BJ (cell line): ENCODE data around the gene LYST. TPM values are rescaled to one million over a fixed set of nuclear protein-coding genes. Genes with fewer than 3 reads are reported as not detected.

ENCODE experiments used
- CTCF ChIA-PET: fragments of 350-600 bp; formaldehyde crosslinking; extraction: SDS; loops from one replicate; lab custom pipeline; 2021; ENCODE audit warnings: antibody characterized with exemption, inconsistent platforms; lab: Yijun Ruan, JAX
- POLR2A ChIA-PET: fragments of 300-600 bp; sonication (Branson Sonifier 250); formaldehyde crosslinking; extraction: SDS; loops from one replicate; lab custom pipeline; 2021; ENCODE audit warnings: antibody characterized with exemption; lab: Charles Lee
- DNase-seq: peaks from one replicate; pipeline ENCODE4 v3.0.0-alpha.2; 2011; ENCODE audit warnings: low read depth
- H3K27me3 ChIP-seq: 2 replicates; pipeline ENCODE4 v1.6.0; 2011; ENCODE audit warnings: low read length; ENCODE audit not compliant: control insufficient read depth, insufficient read depth
- H3K36me3 ChIP-seq: 2 replicates; pipeline ENCODE4 v1.5.1; 2011; ENCODE audit warnings: low read length; ENCODE audit not compliant: control insufficient read depth, insufficient read depth
- H3K4me3 ChIP-seq: 2 replicates; pipeline ENCODE4 v1.5.1; 2011; ENCODE audit warnings: low read depth, mild to moderate bottlenecking, control low read depth, low read length
- CTCF ChIP-seq: IDR thresholded peaks from 2 replicates; pipeline ENCODE4 v1.5.1; 2011; ENCODE audit warnings: low read depth, mild to moderate bottlenecking, control low read depth, inconsistent platforms, low read length, moderate library complexity; ENCODE audit not compliant: insufficient read depth
- polyA plus RNA-seq: library from polyadenylated mRNA; depleted of rRNA; stranded (reverse); fragments of >200 nt; gene quantifications from 2 replicates; pipeline ENCODE4 v1.2.3, GENCODE V29; 2011

LYST gene
- polyA plus RNA-seq, 1 experiment = 7.2 TPM

- CTCF ChIA-PET = no interaction called here
- Histone ChIP-seq H3K4me3 (no peak overlapping the region), H3K36me3 (peaks cover 2% of the 10 kb centered on the region), H3K27me3 (no peaks in the 10 kb centered on the region)
- no peak for DNase-seq
- POLR2A ChIA-PET = no interaction called here
- TF ChIP-seq CTCF = no peak
Observed at GRCh38 chr1:235670157-235670776, 196.4 kb downstream of the LYST start.

GRCh38 chr1:235669277-235669676 is 197.4 kb downstream of the LYST start:
- no peak for DNase-seq
- H3K4me3 ChIP-seq = no peak overlapping the region
- no peak for TF ChIP-seq CTCF
- CTCF ChIA-PET = no interaction called here
- no peaks in the 10 kb centered on the region for H3K27me3 ChIP-seq
- POLR2A ChIA-PET = no interaction called here
- peaks cover 2% of the 10 kb centered on the region for H3K36me3 ChIP-seq

GRCh38 chr1:235663628-235664027 is 203.1 kb downstream of the LYST start:
- H3K4me3 ChIP-seq = no peak overlapping the region
- H3K36me3 ChIP-seq = no peaks in the 10 kb centered on the region
- TF ChIP-seq CTCF = no peak
- ChIA-PET POLR2A (no interaction called here), CTCF (no interaction called here)
- no peak for DNase-seq
- H3K27me3 ChIP-seq = no peaks in the 10 kb centered on the region

- no peaks in the 10 kb centered on the region for H3K27me3 ChIP-seq
- no peak overlapping the region for H3K4me3 ChIP-seq
- no peak for DNase-seq
- ChIA-PET CTCF (no interaction called here), POLR2A (no interaction called here)
- TF ChIP-seq CTCF = no peak
- H3K36me3 ChIP-seq = no peaks in the 10 kb centered on the region
Observed at GRCh38 chr1:235661568-235661967, 205.1 kb downstream of the LYST start.

- H3K36me3 ChIP-seq = no peaks in the 10 kb centered on the region
- no peak for TF ChIP-seq CTCF
- no peak for DNase-seq
- POLR2A ChIA-PET = interaction anchor here (0.6 kb wide), 1 partner anchor 21 kb away, joined by 5 read pairs; no protein-coding TSS in a partner anchor
- H3K27me3 ChIP-seq = no peaks in the 10 kb centered on the region; the same call in 1 of the 2 replicates
- CTCF ChIA-PET = no interaction called here
- H3K4me3 ChIP-seq = no peak overlapping the region
Observed at GRCh38 chr1:235659186-235659771, 207.4 kb downstream of the LYST start.
